Measurements from ENCODE around the gene ZNF19. TPM values are rescaled to one million over a fixed set of nuclear protein-coding genes. Genes with fewer than 3 reads are reported as not detected.
A peak's percentile ranks its signal among the peaks of the same experiment; 100 is the strongest.

The ZNF19 gene
- total RNA-seq, 1 experiment from 2014 or later, result 2.6 TPM

GRCh38 chr16:71443714-71444113 lies 45.4 kb downstream of the ZNF19 start:
- no peaks in the 10 kb centered on the region for H3K27me3 ChIP-seq (ENCODE audit: control insufficient read depth, insufficient read depth, low read length)
- peaks cover 6% of the 10 kb centered on the region for H3K36me3 ChIP-seq (replicated peaks; ENCODE audit: control insufficient read depth, insufficient read depth, low read length)
- no peak overlapping the region for H3K4me3 ChIP-seq (ENCODE audit: insufficient read depth, low read depth, low read length)
- DNase-seq, result no peak

GRCh38 chr16:71442051-71442440 lies 47.1 kb downstream of the ZNF19 start, which contains the start of gene TLE7:
TSS of gene TLE7 (minus strand) at chr16:71442054. CDS start at chr16:71433324, 8,730 bp downstream.
- Histone ChIP-seq H3K27me3 (ENCODE audit: control insufficient read depth, insufficient read depth, low read length) (peaks cover 2% of the 10 kb centered on the region; the same call in 1 of the 2 replicates), H3K4me3 (ENCODE audit: insufficient read depth, low read depth, low read length) (no peak within 1 kb of the TSS), H3K36me3 (replicated peaks; ENCODE audit: control insufficient read depth, insufficient read depth, low read length) (no peaks in the 10 kb centered on the region)
- DNase-seq, result no peak

- H3K27me3 ChIP-seq (ENCODE audit: control insufficient read depth, insufficient read depth, low read length), result peaks cover 2% of the 10 kb centered on the region; the same call in 1 of the 2 replicates
- DNase-seq, result peak; percentile 95
- H3K4me3 ChIP-seq (ENCODE audit: insufficient read depth, low read depth, low read length), result no peak overlapping the region
- no peaks in the 10 kb centered on the region for H3K36me3 ChIP-seq (replicated peaks; ENCODE audit: control insufficient read depth, insufficient read depth, low read length)
Observed at GRCh38 chr16:71441348-71442050, 47.6 kb downstream of the ZNF19 start.

GRCh38 chr16:71440669-71441347 lies 48.3 kb downstream of the ZNF19 start:
- Histone ChIP-seq H3K4me3 (ENCODE audit: insufficient read depth, low read depth, low read length) (no peak overlapping the region), H3K36me3 (replicated peaks; ENCODE audit: control insufficient read depth, insufficient read depth, low read length) (no peaks in the 10 kb centered on the region), H3K27me3 (ENCODE audit: control insufficient read depth, insufficient read depth, low read length) (peaks cover 2% of the 10 kb centered on the region; the same call in 1 of the 2 replicates)
- DNase-seq, result peak; percentile 93

- Histone ChIP-seq H3K4me3 (ENCODE audit: insufficient read depth, low read depth, low read length) (no peak overlapping the region), H3K36me3 (replicated peaks; ENCODE audit: control insufficient read depth, insufficient read depth, low read length) (no peaks in the 10 kb centered on the region), H3K27me3 (ENCODE audit: control insufficient read depth, insufficient read depth, low read length) (peaks cover 2% of the 10 kb centered on the region; the same call in 1 of the 2 replicates)
- DNase-seq, result no peak
Observed at GRCh38 chr16:71439523-71439922, 49.6 kb downstream of the ZNF19 start.

GRCh38 chr16:71436473-71436872 lies 52.7 kb downstream of the ZNF19 start:
- Histone ChIP-seq H3K4me3 (ENCODE audit: insufficient read depth, low read depth, low read length) (no peak overlapping the region), H3K27me3 (ENCODE audit: control insufficient read depth, insufficient read depth, low read length) (peaks cover 2% of the 10 kb centered on the region; the same call in 1 of the 2 replicates), H3K36me3 (replicated peaks; ENCODE audit: control insufficient read depth, insufficient read depth, low read length) (no peaks in the 10 kb centered on the region)
- DNase-seq, result no peak

GRCh38 chr16:71432906-71433305 lies 56.2 kb downstream of the ZNF19 start:
- Histone ChIP-seq H3K36me3 (replicated peaks; ENCODE audit: control insufficient read depth, insufficient read depth, low read length) (no peaks in the 10 kb centered on the region), H3K27me3 (ENCODE audit: control insufficient read depth, insufficient read depth, low read length) (peaks cover 2% of the 10 kb centered on the region; the same call in 1 of the 2 replicates), H3K4me3 (ENCODE audit: insufficient read depth, low read depth, low read length) (no peak overlapping the region)
- DNase-seq, result no peak

- H3K27me3 ChIP-seq (ENCODE audit: control insufficient read depth, insufficient read depth, low read length), result no peaks in the 10 kb centered on the region; the same call in 1 of the 2 replicates
- DNase-seq, result no peak
- H3K36me3 ChIP-seq (replicated peaks; ENCODE audit: control insufficient read depth, insufficient read depth, low read length), result no peaks in the 10 kb centered on the region
- no peak overlapping the region for H3K4me3 ChIP-seq (ENCODE audit: insufficient read depth, low read depth, low read length)
Observed at GRCh38 chr16:71431991-71432390, 57.1 kb downstream of the ZNF19 start.

- DNase-seq, result no peak
Observed at GRCh38 chr16:71431176-71431575, 57.9 kb downstream of the ZNF19 start.

GRCh38 chr16:71430744-71431143 lies 58.4 kb downstream of the ZNF19 start:
- no peak for DNase-seq
- peaks cover 3% of the 10 kb centered on the region; the same call in 1 of the 2 replicates for H3K27me3 ChIP-seq (ENCODE audit: control insufficient read depth, insufficient read depth, low read length)
- no peaks in the 10 kb centered on the region for H3K36me3 ChIP-seq (replicated peaks; ENCODE audit: control insufficient read depth, insufficient read depth, low read length)
- H3K4me3 ChIP-seq (ENCODE audit: insufficient read depth, low read depth, low read length), result no peak overlapping the region

More at GRCh38 chr16:71431176-71431575, 57.9 kb downstream of the ZNF19 start:
- Histone ChIP-seq H3K4me3 (ENCODE audit: insufficient read depth, low read depth, low read length) (no peak overlapping the region), H3K27me3 (ENCODE audit: control insufficient read depth, insufficient read depth, low read length) (no peaks in the 10 kb centered on the region; the same call in 1 of the 2 replicates), H3K36me3 (replicated peaks; ENCODE audit: control insufficient read depth, insufficient read depth, low read length) (no peaks in the 10 kb centered on the region)

- Histone ChIP-seq H3K4me3 (ENCODE audit: insufficient read depth, low read depth, low read length) (no peak overlapping the region), H3K36me3 (replicated peaks; ENCODE audit: control insufficient read depth, insufficient read depth, low read length) (no peaks in the 10 kb centered on the region), H3K27me3 (ENCODE audit: control insufficient read depth, insufficient read depth, low read length) (peaks cover 13% of the 10 kb centered on the region)
- DNase-seq, result no peak
Observed at GRCh38 chr16:71429581-71429980, 59.5 kb downstream of the ZNF19 start.

- peaks cover 18% of the 10 kb centered on the region for H3K27me3 ChIP-seq (ENCODE audit: control insufficient read depth, insufficient read depth, low read length)
- H3K36me3 ChIP-seq (replicated peaks; ENCODE audit: control insufficient read depth, insufficient read depth, low read length), result no peaks in the 10 kb centered on the region
- DNase-seq, result no peak
- no peak overlapping the region for H3K4me3 ChIP-seq (ENCODE audit: insufficient read depth, low read depth, low read length)
Observed at GRCh38 chr16:71428883-71429282, 60.2 kb downstream of the ZNF19 start.

GRCh38 chr16:71428385-71428784 lies 60.7 kb downstream of the ZNF19 start:
- H3K27me3 ChIP-seq (ENCODE audit: control insufficient read depth, insufficient read depth, low read length), result peaks cover 20% of the 10 kb centered on the region
- DNase-seq, result no peak
- no peak overlapping the region for H3K4me3 ChIP-seq (ENCODE audit: insufficient read depth, low read depth, low read length)

GRCh38 chr16:71426880-71427615 lies 62.1 kb downstream of the ZNF19 start:
- peak; percentile 59 for DNase-seq
- Histone ChIP-seq H3K4me3 (ENCODE audit: insufficient read depth, low read depth, low read length) (peak overlapping the region; percentile 4; the same call in 1 of the 2 replicates), H3K36me3 (replicated peaks; ENCODE audit: control insufficient read depth, insufficient read depth, low read length) (no peaks in the 10 kb centered on the region), H3K27me3 (ENCODE audit: control insufficient read depth, insufficient read depth, low read length) (peaks cover 20% of the 10 kb centered on the region)

More at GRCh38 chr16:71428385-71428784, 60.7 kb downstream of the ZNF19 start:
- H3K36me3 ChIP-seq (replicated peaks; ENCODE audit: control insufficient read depth, insufficient read depth, low read length), result no peaks in the 10 kb centered on the region

Measured in H7 (cell line).